Endothelial cell of umbilical vein (primary cell): Measurements from ENCODE around the gene STARD13.

Source experiments
- EZH2 ChIP-seq: IDR thresholded peaks from 2 replicates; pipeline ENCODE4 v1.6.1; 2012; ENCODE audit warnings: borderline replicate concordance, low read depth, mild to moderate bottlenecking, moderate library complexity, low read length, inconsistent platforms; ENCODE audit not compliant: severe bottlenecking
- FOS ChIP-seq: IDR thresholded peaks from 2 replicates; pipeline ENCODE4 v1.6.1; 2011; ENCODE audit warnings: mild to moderate bottlenecking, low read length, moderate library complexity, borderline replicate concordance; ENCODE audit not compliant: insufficient read depth
- MYC ChIP-seq: IDR thresholded peaks from one replicate; pipeline ENCODE4 v1.6.1; 2011; ENCODE audit warnings: mild to moderate bottlenecking, low read depth, low read length
- POLR2A ChIP-seq: IDR thresholded peaks from 2 replicates; pipeline ENCODE4 v1.6.1; 2012; ENCODE audit warnings: low read depth, mild to moderate bottlenecking, control low read depth, low read length
- TF ChIP-seq, protein P1 (sequence below), 2 donors: IDR thresholded peaks; 1 replicate in 1 of 2; 2 replicates in 1 of 2; pipeline ENCODE4 v1.5.1; 2011; ENCODE audit warnings: low read length in 2 of 2, mild to moderate bottlenecking in 2 of 2, moderate library complexity in 2 of 2, control low read depth in 1 of 2, inconsistent platforms in 1 of 2, low read depth in 1 of 2; ENCODE audit not compliant: insufficient read depth in 1 of 2; ENCODE audit errors: extremely low read depth in 1 of 2

DNA sequence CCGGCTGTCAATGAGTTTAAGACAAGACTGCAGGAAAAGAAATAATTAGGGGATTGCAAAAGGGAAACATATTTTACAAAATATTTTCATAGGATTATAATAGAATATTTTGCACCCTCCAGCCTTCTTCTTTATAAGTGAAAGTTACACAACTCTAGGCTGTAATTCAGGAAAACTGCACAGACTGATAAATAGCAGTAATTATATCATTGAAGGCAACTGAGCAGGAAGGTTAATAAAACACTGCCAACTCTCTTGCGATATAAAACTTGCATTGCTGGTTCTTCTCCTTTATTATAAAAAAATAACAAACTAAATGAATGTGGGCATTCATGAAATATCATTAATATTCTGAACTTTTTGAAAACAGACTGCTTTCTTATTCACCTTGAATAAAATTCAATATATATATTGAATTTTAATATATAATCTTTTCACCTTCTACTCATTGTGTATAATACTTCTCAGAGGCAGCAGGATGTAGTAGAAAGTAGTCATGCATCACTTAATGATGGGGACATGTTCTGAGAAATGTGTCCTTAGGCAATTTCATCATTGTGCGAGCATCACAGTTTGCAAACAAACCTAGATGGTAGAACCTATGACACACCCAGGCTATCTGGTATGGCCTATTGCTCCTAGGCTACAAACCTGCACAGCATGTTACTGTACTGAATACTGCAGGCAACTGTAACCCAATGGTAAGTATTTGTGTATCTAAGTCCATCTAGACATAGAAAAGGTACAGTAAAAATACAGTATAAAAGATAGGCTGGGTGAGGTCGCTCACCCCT is 24.9 kb upstream of the STARD13 start:
- TF ChIP-seq EZH2 (no peak), POLR2A (no peak), FOS (no peak), MYC (no peak)
- TF ChIP-seq, protein P1, sequence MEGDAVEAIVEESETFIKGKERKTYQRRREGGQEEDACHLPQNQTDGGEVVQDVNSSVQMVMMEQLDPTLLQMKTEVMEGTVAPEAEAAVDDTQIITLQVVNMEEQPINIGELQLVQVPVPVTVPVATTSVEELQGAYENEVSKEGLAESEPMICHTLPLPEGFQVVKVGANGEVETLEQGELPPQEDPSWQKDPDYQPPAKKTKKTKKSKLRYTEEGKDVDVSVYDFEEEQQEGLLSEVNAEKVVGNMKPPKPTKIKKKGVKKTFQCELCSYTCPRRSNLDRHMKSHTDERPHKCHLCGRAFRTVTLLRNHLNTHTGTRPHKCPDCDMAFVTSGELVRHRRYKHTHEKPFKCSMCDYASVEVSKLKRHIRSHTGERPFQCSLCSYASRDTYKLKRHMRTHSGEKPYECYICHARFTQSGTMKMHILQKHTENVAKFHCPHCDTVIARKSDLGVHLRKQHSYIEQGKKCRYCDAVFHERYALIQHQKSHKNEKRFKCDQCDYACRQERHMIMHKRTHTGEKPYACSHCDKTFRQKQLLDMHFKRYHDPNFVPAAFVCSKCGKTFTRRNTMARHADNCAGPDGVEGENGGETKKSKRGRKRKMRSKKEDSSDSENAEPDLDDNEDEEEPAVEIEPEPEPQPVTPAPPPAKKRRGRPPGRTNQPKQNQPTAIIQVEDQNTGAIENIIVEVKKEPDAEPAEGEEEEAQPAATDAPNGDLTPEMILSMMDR (IDR thresholded peaks at IDR 0.05; ENCODE audit: extremely low read depth in 1 of 2, insufficient read depth in 1 of 2, low read depth in 1 of 2, low read length in 2 of 2) = no peak
